ENCODE measurements around the gene SETBP1.

GRCh38 chr18:44870631-44871502, 190.2 kb downstream of the SETBP1 start:
- no peak for TF ChIP-seq CTCF (IDR thresholded peaks at IDR 0.05; ENCODE audit: low read length)
- TF ChIP-seq EZH2 (IDR thresholded peaks at IDR 0.05; ENCODE audit: borderline replicate concordance, low read length) = no peak
